A549 (cell line): ENCODE data around the gene LIMS1.

Source experiments
- EP300 ChIP-seq, 2 experiments: fragments of >200 bp; sonication (Bioruptor Twin); formaldehyde crosslinking; IDR thresholded peaks; 2 replicates in 1 of 2; 3 replicates in 1 of 2; pipeline ENCODE4 v1.6.1; 2016 to 2017
- POLR2A ChIP-seq: IDR thresholded peaks from 2 replicates; pipeline ENCODE4 v1.6.1; 2012; ENCODE audit warnings: mild to moderate bottlenecking, low read length
- TF ChIP-seq, protein P1 (sequence below): fragments of >200 bp; sonication (Bioruptor Twin); formaldehyde crosslinking; IDR thresholded peaks from 3 replicates; pipeline ENCODE4 v1.5.1; 2016

DNA sequence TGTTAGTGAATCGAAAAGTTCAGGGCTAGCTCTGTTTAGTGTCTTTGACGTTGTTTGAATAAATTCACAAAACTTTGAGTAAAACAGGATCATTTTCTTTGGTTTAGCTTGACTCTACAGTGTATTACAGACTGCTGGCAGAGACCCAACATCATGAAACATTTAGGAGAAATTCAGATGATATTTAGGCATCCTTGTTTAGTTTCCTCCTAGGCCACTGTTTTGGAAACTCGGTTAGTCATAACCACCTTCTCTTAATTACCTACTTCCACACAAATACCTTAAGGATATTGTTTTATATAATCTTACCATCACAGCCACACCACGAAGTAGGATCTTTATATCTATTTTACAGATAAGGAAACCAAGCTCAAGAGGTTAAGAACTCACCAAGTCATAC is 7.8 kb downstream of the LIMS1 start:
- TF ChIP-seq, protein P1, sequence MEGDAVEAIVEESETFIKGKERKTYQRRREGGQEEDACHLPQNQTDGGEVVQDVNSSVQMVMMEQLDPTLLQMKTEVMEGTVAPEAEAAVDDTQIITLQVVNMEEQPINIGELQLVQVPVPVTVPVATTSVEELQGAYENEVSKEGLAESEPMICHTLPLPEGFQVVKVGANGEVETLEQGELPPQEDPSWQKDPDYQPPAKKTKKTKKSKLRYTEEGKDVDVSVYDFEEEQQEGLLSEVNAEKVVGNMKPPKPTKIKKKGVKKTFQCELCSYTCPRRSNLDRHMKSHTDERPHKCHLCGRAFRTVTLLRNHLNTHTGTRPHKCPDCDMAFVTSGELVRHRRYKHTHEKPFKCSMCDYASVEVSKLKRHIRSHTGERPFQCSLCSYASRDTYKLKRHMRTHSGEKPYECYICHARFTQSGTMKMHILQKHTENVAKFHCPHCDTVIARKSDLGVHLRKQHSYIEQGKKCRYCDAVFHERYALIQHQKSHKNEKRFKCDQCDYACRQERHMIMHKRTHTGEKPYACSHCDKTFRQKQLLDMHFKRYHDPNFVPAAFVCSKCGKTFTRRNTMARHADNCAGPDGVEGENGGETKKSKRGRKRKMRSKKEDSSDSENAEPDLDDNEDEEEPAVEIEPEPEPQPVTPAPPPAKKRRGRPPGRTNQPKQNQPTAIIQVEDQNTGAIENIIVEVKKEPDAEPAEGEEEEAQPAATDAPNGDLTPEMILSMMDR, result no peak
- TF ChIP-seq EP300 (IDR thresholded peaks at IDR 0.05) (no peak), POLR2A (no peak)
